Upper lobe of left lung (tissue), 6 donors: ENCODE data around the gene CACNA2D4. TPM values are rescaled to one million over a fixed set of nuclear protein-coding genes. Genes with fewer than 3 reads are reported as not detected.

Experiments used
- ATAC-seq, 2 donors: fragments of 200-7000 bp; cut with Tn5 transposase; one replicate each; pipeline ENCODE4 v1.9.1; 2022; ENCODE audit warnings: mild to moderate bottlenecking in 2 of 2, moderate library complexity in 2 of 2; ENCODE audit not compliant: low FRiP score in 2 of 2
- DNase-seq, 2 donors: peaks; one replicate each; pipeline ENCODE4 v3.0.0-alpha.2; 2019 to 2020
- H3K27ac ChIP-seq, 4 donors: fragments of 200-600 bp; sonication (generic); one replicate each; pipeline ENCODE4 v1.5.1; 2016 to 2019
- H3K27me3 ChIP-seq, 4 donors: fragments of 200-600 bp; sonication (generic); one replicate each; pipeline ENCODE4 v1.5.1; 2017 to 2019
- H3K36me3 ChIP-seq, 4 donors: fragments of 200-600 bp; sonication (generic); one replicate each; pipeline ENCODE4 v1.5.1; 2016 to 2019
- H3K4me1 ChIP-seq, 4 donors: fragments of 200-600 bp; sonication (generic); one replicate each; pipeline ENCODE4 v1.5.1; 2018 to 2019
- H3K4me3 ChIP-seq, 4 donors: fragments of 200-600 bp; sonication (generic); one replicate each; pipeline ENCODE4 v1.5.1; 2017 to 2019; ENCODE audit warnings: mild to moderate bottlenecking in 2 of 4, moderate library complexity in 1 of 4
- H3K9me3 ChIP-seq, 4 donors: fragments of 200-600 bp; sonication (generic); one replicate each; pipeline ENCODE4 v1.5.1; 2018 to 2019
- CTCF ChIP-seq, 6 experiments: fragments of 450-650 bp in 4 of 6; fragments of 200-600 bp in 2 of 6; sonication (generic) in 2 of 6; IDR thresholded peaks; one replicate each; pipeline ENCODE4 v1.5.1; 2016 to 2019; ENCODE audit warnings: antibody characterized with exemption in 6 of 6
- EP300 ChIP-seq, 4 donors: sonication (generic); formaldehyde crosslinking; IDR thresholded peaks; one replicate each; pipeline ENCODE4 v1.5.1; 2017; ENCODE audit warnings: antibody characterized with exemption in 4 of 4, control low read depth in 2 of 4
- POLR2A ChIP-seq, 4 donors: fragments of 450-650 bp; IDR thresholded peaks; one replicate each; pipeline ENCODE4 v1.5.1; 2016 to 2017; ENCODE audit warnings: antibody characterized with exemption in 4 of 4, mild to moderate bottlenecking in 2 of 4
- POLR2AphosphoS5 ChIP-seq, 2 donors: sonication (generic); formaldehyde crosslinking; IDR thresholded peaks; one replicate each; pipeline ENCODE4 v1.5.1; 2017; ENCODE audit warnings: antibody characterized with exemption in 2 of 2
- WGBS, 2 donors: methylation state at CpG; one replicate each; pipeline ENCODE4 v1.1.5; 2017 to 2018; 5-methylcytosine and 5-hydroxymethylcytosine counted together
- total RNA-seq, 6 donors: library from RNA; depleted of rRNA in 4 of 6; stranded (reverse); fragments of >200 nt in 4 of 6; gene quantifications; one replicate each; pipeline versions ENCODE4 v1.1.0 to v1.2.1, GENCODE V29; 2016 to 2021
- donor health status: DM: no; HTN: no; CAD: no; lungs with moderate emphysema.
- donor health status: DM: no; HTN: yes; CAD: no; lungs with severe emphysema.

CACNA2D4 gene
- total RNA-seq, 6 donors from 2014 or later, result 3.3 to 8.4 (median 7.0) TPM

- no peaks in the 10 kb centered on the region for H3K27me3 ChIP-seq
- TF ChIP-seq POLR2A (IDR thresholded peaks at IDR 0.05), result no peak
- no peak for TF ChIP-seq EP300 (IDR thresholded peaks at IDR 0.05)
- no peak for TF ChIP-seq POLR2AphosphoS5 (IDR thresholded peaks at IDR 0.05)
- no peak for TF ChIP-seq CTCF (IDR thresholded peaks at IDR 0.05)
- H3K4me1 ChIP-seq, result no peaks in the 10 kb centered on the region
- ATAC-seq (no peak), DNase-seq (peak in 1 of 2 donors; percentile 40)
- no peaks in the 10 kb centered on the region for H3K36me3 ChIP-seq
- 87 to 90% methylated on average over 15 to 17 of the region's 17 CpGs for WGBS, 2 donors
- H3K27ac ChIP-seq, result no peak overlapping the region
- no peak overlapping the region for H3K4me3 ChIP-seq
- H3K9me3 ChIP-seq, result no peaks in the 10 kb centered on the region
Measured at GRCh38 chr12:1914114-1914911, 4.1 kb downstream of the CACNA2D4 start.

- Histone ChIP-seq H3K4me3 (no peak overlapping the region), H3K27me3 (no peaks in the 10 kb centered on the region), H3K36me3 (no peaks in the 10 kb centered on the region), H3K9me3 (no peaks in the 10 kb centered on the region), H3K27ac (no peak overlapping the region), H3K4me1 (no peaks in the 10 kb centered on the region)
- ATAC-seq (no peak), DNase-seq (peak; percentile 10 to 44)
- WGBS, 2 donors, result 77 to 87% methylated on average over 11 to 12 of the region's 12 CpGs
- TF ChIP-seq POLR2A (IDR thresholded peaks at IDR 0.05) (no peak), POLR2AphosphoS5 (IDR thresholded peaks at IDR 0.05) (no peak), EP300 (IDR thresholded peaks at IDR 0.05) (no peak)
Measured at GRCh38 chr12:1913377-1914113, 4.9 kb downstream of the CACNA2D4 start.

DNA sequence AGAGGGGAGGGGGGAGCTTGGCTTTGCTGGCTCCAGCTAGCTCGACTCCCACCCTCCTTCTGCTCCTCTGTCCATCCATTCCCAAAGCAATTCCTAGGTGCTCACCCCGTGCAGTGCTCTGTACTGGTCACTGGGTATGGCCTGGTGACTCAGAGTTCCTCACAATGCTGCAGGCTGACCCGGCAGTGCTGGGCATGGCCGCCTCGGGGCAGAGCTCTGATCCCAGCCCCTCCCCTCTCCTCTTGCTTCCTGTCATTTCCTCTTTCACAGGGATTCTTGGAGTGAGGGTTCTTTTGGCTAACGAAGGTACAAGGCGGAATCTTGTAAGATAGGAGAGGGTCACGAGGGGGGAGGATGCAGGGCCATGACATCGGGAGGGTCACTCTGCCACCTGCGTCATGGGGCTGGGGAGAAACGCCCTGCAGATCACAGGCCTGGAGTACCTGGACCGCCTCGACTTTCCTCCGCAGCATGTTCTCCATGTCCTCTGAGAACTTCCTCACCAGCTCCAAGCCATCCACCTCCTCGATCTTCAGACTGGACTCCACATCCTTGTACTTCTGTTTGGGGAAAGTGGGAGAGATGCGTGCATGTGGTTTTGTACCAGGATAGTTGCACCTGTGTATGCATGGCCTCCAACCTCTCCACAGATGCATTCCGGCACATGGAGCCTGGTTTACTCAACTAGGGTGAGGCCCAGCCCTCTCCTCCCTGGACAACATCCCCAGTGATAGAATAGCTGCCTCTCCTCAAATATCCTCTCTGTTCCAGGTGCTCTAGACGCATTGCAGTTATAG lies 5.7 kb downstream of the CACNA2D4 start:
- no peaks in the 10 kb centered on the region for H3K27me3 ChIP-seq
- no peak overlapping the region for H3K4me3 ChIP-seq
- peaks cover 0 to 6% (median 2%) of the 10 kb centered on the region in 4 donors for H3K4me1 ChIP-seq
- no peak for ATAC-seq
- WGBS, 2 donors, result 75 to 81% methylated on average over 17 to 18 of the region's 18 CpGs
- no peak overlapping the region for H3K27ac ChIP-seq
- TF ChIP-seq CTCF (IDR thresholded peaks at IDR 0.05), result no peak
- H3K9me3 ChIP-seq, result no peaks in the 10 kb centered on the region
- no peak for DNase-seq
- no peaks in the 10 kb centered on the region for H3K36me3 ChIP-seq

DNA sequence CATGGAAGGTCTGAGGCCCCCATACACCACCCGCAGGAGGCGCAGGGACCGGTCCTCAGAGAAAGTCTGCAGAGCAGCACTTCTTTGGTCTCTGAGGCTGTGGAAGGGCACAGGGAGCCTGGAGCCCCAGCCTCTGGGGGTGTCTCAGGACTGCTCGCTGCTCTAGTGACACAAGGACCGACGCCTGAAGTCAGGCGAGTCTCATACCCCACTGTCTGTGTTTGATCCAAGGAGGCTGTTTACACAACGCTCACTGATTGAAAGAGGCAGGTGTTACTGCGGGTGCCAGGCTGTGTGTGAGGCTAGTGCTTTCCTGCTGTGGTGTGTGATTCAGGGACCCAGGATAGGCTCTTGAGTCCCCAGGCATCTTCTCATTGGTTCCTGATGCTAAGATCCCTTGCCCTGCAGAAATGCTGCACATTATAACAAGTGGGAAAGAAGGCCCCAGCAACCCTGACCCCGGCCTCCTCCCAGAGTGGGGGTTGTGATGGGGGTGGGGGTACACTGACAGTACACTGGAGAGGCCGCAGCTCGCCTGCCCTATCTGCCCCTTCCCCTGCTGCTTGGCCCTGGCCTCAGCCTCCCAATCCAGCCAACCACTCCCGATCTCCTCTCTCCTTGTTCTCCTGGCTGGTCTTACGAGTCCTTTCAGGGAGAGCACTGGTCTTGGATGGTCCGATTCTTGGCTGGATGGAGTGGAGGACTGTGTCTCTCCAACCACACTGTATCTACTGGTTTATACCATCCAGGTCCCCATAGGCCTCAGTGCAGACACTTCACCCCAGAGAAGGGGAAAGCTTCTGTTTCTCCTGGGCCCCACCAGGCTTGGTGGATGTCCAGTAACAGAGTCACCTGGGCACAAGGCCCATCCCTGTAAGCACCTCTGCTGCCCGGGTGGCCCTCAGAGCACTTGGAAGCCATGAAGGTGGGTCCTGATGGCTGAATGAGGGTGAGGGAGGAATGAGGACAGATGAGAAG lies 6.6 kb downstream of the CACNA2D4 start:
- DNase-seq, result peak in 1 of 2 donors; percentile 23
- Histone ChIP-seq H3K36me3 (no peaks in the 10 kb centered on the region), H3K4me1 (peaks cover 0 to 10% (median 4%) of the 10 kb centered on the region in 4 donors), H3K9me3 (no peaks in the 10 kb centered on the region), H3K4me3 (no peak overlapping the region), H3K27ac (no peak overlapping the region), H3K27me3 (no peaks in the 10 kb centered on the region)
- no peak for ATAC-seq
- 83 to 86% methylated on average over 8 to 16 of the region's 16 CpGs for WGBS, 2 donors
- no peak for TF ChIP-seq EP300 (IDR thresholded peaks at IDR 0.05)
- no peak for TF ChIP-seq POLR2AphosphoS5 (IDR thresholded peaks at IDR 0.05)
- TF ChIP-seq CTCF (IDR thresholded peaks at IDR 0.05), result no peak
- no peak for TF ChIP-seq POLR2A (IDR thresholded peaks at IDR 0.05)
